ENCODE results near the gene ZNF396.

ZNF396 gene

DNA sequence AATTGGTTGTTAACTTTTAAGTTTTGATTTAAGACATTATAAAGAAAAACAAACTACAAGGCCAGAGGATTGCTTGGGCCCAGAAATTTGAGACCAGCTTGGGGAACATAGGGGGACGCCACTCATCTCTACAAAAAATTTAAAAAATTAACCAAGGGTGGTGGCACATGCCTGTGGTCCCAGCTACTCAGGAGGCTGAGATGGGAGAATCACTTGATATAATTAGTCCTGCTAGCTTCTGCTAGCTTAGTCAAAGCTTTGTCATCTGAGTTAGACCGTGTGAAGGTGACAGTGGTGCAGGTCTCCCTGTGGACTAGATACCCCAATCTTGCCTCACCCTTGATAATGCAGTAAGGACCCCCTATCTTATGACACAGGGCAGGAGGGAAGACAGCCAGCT, 6.0 kb upstream of the ZNF396 start:
- DNase-seq (ENCODE audit: low read depth, low spot score): no peak

DNA sequence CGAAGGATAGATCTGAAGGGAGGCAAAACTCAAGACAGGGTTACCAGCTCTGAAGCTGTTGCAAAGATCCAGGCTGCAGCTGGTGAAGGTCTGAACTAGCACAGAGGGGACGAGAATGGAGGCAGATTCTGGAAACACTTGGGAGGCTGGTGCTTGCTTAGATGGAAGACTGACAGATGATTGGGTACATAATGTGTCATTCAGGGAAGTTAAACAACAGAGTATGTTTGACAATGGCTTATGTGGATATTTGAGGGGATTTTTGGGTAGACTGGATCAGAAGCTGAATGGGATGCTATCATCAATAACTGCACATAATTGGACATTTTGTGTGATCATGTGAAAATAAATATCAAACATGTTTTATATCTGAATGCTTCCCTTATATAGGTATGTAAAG, 2.3 kb upstream of the ZNF396 start:
- no peak for DNase-seq (ENCODE audit: low read depth, low spot score)

- no peak for DNase-seq (ENCODE audit: low read depth, low spot score)
Measured at GRCh38 chr18:35378574-35378896, 1.4 kb upstream of the ZNF396 start.

DNA sequence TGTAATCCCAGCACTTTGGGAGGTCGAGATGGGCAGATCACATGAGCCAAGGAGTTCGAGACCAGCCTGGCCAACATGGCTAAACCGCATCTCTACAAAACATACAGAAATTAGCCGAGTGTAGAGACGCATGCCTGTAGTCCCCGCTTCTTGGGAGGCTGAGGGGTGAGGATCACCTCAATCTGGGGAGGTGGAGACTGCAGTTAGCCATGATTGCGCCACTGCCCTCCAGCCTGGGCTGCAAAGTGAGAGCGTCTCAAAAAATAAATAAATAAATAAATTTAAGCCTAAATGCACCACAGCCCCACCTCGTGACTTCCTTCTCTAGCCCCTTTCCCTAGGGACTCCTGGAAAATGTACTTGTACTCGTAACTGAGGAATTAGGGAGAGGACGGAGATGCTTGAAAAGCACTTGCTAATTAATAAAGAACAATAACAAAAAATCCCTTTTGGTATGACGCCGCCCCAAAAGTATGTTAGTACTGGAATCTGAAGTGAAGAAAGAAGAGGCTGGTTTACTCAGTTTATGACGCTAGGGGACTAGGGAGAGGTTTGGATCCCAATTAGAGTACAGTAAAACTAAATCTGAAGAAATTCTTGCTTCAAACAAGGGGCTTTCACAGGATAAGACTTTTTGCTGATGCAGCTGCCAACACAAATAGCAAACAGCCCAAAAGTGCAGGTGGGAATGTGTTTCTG, 887 bp upstream of the ZNF396 start:
- no peak for DNase-seq (ENCODE audit: low read depth, low spot score)

GRCh38 chr18:35376393-35376741, 770 bp downstream of the ZNF396 start:
- DNase-seq (ENCODE audit: low read depth, low spot score): no peak

- no peak for DNase-seq (ENCODE audit: low read depth, low spot score)
Measured at GRCh38 chr18:35374708-35375107, 2.4 kb downstream of the ZNF396 start.

DNA sequence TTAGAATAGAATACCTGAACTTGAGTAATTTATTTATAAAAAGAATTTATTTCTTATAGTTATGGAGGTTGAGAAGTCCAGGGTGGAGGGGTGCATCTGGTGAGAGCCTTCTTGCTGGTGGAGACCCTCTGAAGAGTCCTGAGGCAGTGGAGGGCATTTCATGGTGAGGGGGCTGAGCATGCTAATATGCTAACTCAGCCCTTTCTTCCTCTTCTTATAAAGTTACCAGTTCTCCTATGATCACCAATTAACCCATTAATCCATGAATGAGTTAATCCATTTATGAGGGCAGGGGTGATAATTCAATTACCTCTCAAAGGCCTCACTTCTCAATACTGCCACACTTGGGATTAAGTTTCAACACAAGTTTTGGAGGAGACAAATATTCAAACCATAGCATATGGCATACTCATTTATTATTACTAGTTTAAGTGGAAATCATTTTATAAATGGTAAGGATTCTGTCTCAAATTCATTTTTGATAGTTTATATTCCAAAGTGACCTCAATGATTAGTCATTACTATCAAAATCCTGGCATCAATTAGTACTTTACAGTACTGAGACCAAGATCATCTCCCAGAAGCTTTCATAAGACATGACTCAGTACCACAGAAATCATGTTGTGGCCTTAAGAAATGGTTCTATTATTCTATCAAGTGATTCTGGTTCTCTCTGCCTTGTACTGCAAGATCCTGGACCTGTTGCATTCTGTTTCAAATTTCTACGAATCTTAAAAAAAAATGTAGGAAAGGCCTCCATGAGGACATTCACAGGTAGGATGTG, 5.5 kb downstream of the ZNF396 start:
- DNase-seq (ENCODE audit: low read depth, low spot score): no peak

DNA sequence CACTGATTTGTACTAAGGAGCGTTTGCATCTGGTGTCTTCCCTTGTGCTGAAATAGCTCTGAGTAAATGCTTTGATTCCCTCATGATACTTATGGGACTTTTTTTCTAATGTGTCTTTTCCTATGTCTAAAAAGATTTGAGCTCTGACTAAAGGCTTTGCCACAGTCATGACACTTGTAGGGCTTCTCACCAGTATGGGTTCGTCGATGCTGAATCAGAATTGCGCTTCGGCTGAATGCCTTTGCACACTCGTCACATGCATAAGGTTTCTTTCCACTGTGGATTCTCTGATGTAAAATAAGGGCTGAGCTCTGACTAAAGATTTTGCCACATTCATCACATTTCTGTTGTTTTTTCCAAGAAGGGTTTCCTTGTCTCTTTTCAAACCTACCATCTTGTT, 8.0 kb downstream of the ZNF396 start:
- DNase-seq (ENCODE audit: low read depth, low spot score): no peak

DNA sequence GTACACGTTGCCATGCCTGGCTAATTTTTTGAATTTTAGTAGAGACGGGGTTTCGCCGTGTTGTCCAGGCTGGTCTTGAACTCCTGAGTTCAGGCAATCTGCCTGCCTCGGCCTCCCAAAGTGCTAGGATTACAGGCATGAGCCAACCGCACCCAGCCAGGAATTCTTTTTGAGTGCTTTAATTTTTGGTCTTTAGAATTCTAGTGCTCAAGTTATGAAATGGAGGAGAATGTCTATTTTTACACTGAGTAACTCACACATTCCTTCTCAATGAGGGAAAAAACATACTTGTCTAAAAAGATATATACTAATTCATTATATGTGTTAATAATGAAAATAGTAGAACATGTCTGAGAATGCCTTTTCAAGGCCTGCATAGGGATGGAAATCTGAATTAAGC, 8.5 kb downstream of the ZNF396 start:
- DNase-seq (ENCODE audit: low read depth, low spot score): no peak

- no peak for DNase-seq (ENCODE audit: low read depth, low spot score)
Measured at GRCh38 chr18:35362531-35362930, 14.6 kb downstream of the ZNF396 start.

- DNase-seq (ENCODE audit: low read depth, low spot score): no peak
Measured at GRCh38 chr18:35361570-35362321, 15.4 kb downstream of the ZNF396 start.

DNA sequence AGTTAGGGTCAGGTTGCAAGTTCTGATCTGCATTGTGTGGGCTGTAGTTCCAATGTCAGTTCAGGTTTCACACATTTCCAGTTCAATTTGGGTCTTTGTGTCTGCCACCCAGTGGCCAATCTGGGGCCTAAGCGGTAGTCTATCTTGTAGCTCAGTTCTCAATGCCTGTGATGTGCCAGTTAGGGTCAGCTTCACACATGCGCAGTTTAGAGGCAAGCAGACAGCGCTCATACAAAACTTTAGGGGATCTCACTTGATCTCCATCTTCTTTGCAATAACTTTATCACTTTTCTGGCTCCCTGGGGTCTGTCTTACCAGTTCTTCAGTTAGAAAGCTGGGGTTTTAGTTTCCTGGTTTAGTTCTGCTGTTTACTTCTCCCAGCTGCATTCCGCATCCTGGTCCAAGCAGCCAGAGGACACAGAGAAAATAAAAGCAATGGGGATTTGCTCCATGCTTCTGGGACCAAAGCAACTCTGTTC, 22.0 kb downstream of the ZNF396 start:
- DNase-seq (ENCODE audit: low read depth, low spot score): peak; percentile 68

GRCh38 chr18:35352778-35353177, 24.4 kb downstream of the ZNF396 start:
- DNase-seq (ENCODE audit: low read depth, low spot score): no peak

GRCh38 chr18:35352283-35352682, 24.9 kb downstream of the ZNF396 start:
- DNase-seq (ENCODE audit: low read depth, low spot score): no peak

DNA sequence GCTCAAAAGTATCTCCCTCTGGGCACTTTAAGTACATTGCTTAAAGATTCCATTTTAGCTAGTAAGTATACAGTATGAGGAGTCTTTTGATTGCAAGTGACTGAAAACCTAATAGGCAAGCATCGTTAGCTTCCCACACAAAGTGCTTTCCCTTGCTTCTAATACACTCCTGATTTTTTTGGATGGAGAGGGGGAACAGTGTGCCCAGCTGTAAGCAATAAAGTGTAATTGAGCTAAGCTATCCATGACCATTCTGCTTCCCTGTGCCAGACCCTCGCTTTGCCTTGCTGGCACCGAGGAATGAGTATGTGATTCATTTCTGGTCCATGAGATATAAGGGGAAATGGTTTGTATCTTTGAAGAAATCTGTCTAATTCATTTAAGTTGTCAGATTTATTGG, 29.1 kb downstream of the ZNF396 start:
- DNase-seq (ENCODE audit: low read depth, low spot score): no peak

DNA sequence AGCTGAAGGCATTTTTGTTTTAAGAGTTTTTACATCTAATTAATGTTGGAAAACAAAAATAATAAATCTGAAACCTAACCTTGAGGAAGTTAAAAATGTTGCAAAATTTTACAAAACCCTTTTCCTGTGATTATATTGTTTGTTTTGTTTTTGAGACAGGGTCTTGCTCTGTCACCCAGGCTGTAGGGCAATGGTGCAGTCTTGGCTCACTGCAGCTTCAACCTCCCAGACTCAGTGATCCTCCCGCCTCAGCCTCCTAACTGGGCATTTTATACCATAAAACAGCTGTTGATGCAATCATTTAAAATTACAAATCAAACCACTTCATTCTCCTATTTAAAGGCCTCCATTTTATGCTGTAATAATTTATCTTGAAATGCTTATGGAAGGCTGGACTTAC, 31.2 kb downstream of the ZNF396 start:
- DNase-seq (ENCODE audit: low read depth, low spot score): no peak

GRCh38 chr18:35345460-35345921, 31.6 kb downstream of the ZNF396 start:
- DNase-seq (ENCODE audit: low read depth, low spot score): peak; percentile 6

GRCh38 chr18:35344736-35345459, 32.2 kb downstream of the ZNF396 start:
- no peak for DNase-seq (ENCODE audit: low read depth, low spot score)

DNA sequence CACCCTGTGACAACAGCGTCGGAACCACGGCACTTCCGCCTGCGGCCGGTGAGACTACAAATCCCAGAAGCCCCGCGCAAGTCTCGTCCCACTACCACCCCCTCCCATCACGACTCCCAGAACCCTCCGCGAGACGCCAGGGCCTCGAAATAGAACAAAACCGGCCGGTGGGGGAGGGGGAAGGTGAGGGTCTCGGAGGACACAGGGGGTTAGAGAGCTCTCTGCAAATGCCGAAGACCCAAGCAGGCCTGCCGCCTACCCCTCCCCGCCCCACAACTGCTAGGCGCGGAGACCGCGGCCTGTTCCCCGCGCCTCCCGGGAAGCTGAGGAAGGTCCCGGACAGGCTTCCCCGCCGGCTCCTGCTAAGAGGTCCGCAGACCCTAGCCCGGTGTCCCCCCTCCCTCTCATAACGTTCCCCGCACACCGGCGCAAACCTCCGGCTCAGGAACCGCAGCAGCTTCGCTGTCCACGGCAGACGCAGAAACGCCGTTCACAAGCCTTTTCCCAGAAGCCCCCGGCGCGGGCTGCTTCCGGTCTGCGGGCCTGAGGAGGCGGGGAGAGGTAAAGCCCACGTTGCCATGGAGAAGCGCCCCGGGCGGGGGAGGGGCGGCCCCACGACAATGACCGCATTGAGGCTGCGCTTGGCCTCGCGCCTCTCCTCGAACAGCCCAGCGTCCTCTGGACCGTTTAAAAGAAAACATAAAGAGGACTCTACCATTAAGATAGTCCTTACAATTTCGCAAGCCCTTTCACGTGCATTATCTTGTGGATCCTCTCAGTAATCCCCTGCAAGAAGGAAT, 33.0 kb downstream of the ZNF396 start, which contains the start of gene ZNF24:
Gene ZNF24, minus strand, starts transcription at position 485 of the 800 bp plus-strand sequence. CDS start 3,770 bp downstream, outside the sequence.
- DNase-seq (ENCODE audit: low read depth, low spot score): peak; percentile 62

GRCh38 chr18:35343488-35343935, 33.6 kb downstream of the ZNF396 start:
- DNase-seq (ENCODE audit: low read depth, low spot score): no peak

DNA sequence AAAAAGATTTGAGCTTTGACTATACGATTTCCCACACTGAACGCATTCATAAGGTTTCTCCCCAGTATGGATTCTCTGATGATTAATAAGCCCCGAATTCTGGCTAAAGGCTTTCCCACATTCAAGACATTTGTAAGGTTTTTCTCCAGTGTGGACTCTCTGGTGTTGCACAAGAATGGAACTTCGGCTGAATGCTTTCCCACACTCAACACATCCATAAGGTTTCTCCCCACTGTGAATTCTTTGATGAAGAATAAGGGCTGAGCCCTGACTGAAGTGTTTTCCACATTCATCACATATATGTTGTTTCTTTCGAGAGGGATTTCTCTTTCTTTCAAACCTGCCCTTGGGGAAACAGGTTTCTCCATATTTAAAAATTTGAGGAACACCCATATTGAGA, 39.9 kb downstream of the ZNF396 start:
- DNase-seq (ENCODE audit: low read depth, low spot score): no peak

Data from brain pericyte (primary cell).